ENCODE results near the gene VPS45. TPM values are rescaled to one million over a fixed set of nuclear protein-coding genes. Genes with fewer than 3 reads are reported as not detected.

The VPS45 gene
- total and polyA plus RNA-seq, 12 donors, result 26.6 to 73.6 (median 49.8) TPM

- WGBS, 2 donors, result 42 to 58% methylated on average over 1 of the region's 1 CpG
- DNase-seq (no peak), ATAC-seq (peak in 2 of 8 donors; percentile 37 to 56)
- H3K4me1 ChIP-seq, result peaks cover 0 to 27% (median 6%) of the 10 kb centered on the region in 9 donors
- H3K27ac ChIP-seq, result no peak overlapping the region
- no peaks in the 10 kb centered on the region for H3K36me3 ChIP-seq
- TF ChIP-seq CTCF (IDR thresholded peaks at IDR 0.05), result no peak
- intact Hi-C loops (cut with DNase I), result loop anchor here in 2 of 10 donors (10.0 kb wide), 1 partner anchor 162 kb away; the partner anchor contains the start of gene BOLA1 (in 2 of the 2)
- no peaks in the 10 kb centered on the region for H3K27me3 ChIP-seq
- H3K4me3 ChIP-seq, result no peak overlapping the region
- H3K9me3 ChIP-seq, result peaks cover 0 to 2% (median 0%) of the 10 kb centered on the region in 11 donors
These were observed 11.2 kb upstream of the VPS45 start for GRCh38 chr1:150056407-150056806.

- Histone ChIP-seq H3K4me1 (peaks cover 0 to 17% (median 6%) of the 10 kb centered on the region in 9 donors), H3K27me3 (no peaks in the 10 kb centered on the region), H3K9me3 (peaks cover 0 to 2% (median 0%) of the 10 kb centered on the region in 11 donors), H3K4me3 (no peak overlapping the region), H3K36me3 (no peaks in the 10 kb centered on the region), H3K27ac (no peak overlapping the region)
- no peak for TF ChIP-seq CTCF (IDR thresholded peaks at IDR 0.05)
- WGBS, 2 donors, result 70 to 79% methylated on average over 4 of the region's 4 CpGs
- ATAC-seq, result no peak
- no peak for DNase-seq
- intact Hi-C loops (cut with DNase I), result loop anchor here in 1 of 10 donors (10.0 kb wide), 1 partner anchor 55 kb away; no protein-coding TSS in a partner anchor
These were observed 7.3 kb upstream of the VPS45 start for GRCh38 chr1:150060260-150060659.

- no peaks in the 10 kb centered on the region for H3K9me3 ChIP-seq
- H3K4me3 ChIP-seq, result no peak overlapping the region
- H3K27ac ChIP-seq, result peak overlapping the region in 3 of 10 donors; percentile 1 to 22 (median 1)
- intact Hi-C loops (cut with DNase I), result loop anchor here in 1 of 10 donors (10.0 kb wide), 1 partner anchor 57 kb away; no protein-coding TSS in a partner anchor
- no peaks in the 10 kb centered on the region for H3K27me3 ChIP-seq
- peaks cover 0 to 25% (median 15%) of the 10 kb centered on the region in 9 donors for H3K4me1 ChIP-seq
- no peak for TF ChIP-seq CTCF (IDR thresholded peaks at IDR 0.05)
- DNase-seq (no peak), ATAC-seq (peak in 3 of 8 donors; percentile 45 to 73 (median 57))
- 54 to 62% methylated on average over 3 of the region's 3 CpGs for WGBS, 2 donors
- H3K36me3 ChIP-seq, result no peaks in the 10 kb centered on the region
These were observed 5.9 kb upstream of the VPS45 start for GRCh38 chr1:150061632-150062101.

- peaks cover 0 to 29% (median 13%) of the 10 kb centered on the region in 9 donors for H3K4me1 ChIP-seq
- DNase-seq, result no peak
- H3K9me3 ChIP-seq, result no peaks in the 10 kb centered on the region
- intact Hi-C loops (cut with DNase I), result loop anchor here in 1 of 10 donors (10.0 kb wide), 1 partner anchor 57 kb away; no protein-coding TSS in a partner anchor
- H3K27me3 ChIP-seq, result no peaks in the 10 kb centered on the region
- H3K36me3 ChIP-seq, result no peaks in the 10 kb centered on the region
- H3K4me3 ChIP-seq, result no peak overlapping the region
- WGBS, 2 donors, result 91 to 94% methylated on average over 4 of the region's 4 CpGs
- peak overlapping the region in 2 of 10 donors; percentile 1 to 22 for H3K27ac ChIP-seq
- no peak for TF ChIP-seq CTCF (IDR thresholded peaks at IDR 0.05)
- ATAC-seq, result no peak
These were observed 5.5 kb upstream of the VPS45 start for GRCh38 chr1:150062113-150062512.

Data from heart right ventricle (tissue), 16 donors.